NCI-H82 treated with DMSO at 0.1 percent for 48 hours (cell line): ENCODE results near the gene MAZ.

Source experiments
- DNase-seq: peaks from one replicate; lab custom pipeline; 2025; ENCODE audit not compliant: unreplicated experiment; lab: John Stamatoyannopoulos, UW

Gene MAZ

DNA sequence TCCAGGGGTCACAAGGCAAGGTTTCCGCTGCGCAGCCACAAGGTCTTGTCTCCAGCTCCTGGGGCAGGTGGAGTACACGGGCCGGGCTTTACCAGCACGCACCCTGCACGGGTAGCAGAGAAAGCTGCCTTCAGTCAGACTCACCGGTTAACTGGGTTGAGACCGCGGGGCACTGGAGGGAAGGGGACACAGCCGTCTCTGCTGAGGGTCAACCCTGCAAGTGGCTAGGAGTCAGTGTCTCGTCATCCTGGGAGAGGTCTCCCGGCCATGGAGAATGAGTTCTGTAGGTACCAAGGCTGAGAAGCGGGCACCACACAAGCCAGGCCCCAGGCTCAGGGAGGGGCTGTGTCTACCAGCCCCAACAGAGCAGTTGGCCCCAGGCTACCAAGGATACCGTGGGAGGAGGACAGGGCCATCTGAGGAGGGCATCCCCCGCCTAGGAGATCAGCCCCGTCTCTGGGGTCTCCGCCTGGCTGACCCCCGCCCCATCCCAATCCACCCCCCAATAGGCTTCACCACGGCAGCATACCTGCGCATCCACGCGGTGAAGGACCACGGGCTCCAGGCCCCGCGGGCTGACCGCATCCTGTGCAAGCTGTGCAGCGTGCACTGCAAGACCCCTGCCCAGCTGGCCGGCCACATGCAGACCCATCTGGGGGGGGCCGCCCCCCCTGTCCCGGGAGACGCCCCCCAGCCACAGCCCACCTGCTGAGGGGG is 2.9 kb downstream of the MAZ start:
- DNase-seq, result no peak

DNA sequence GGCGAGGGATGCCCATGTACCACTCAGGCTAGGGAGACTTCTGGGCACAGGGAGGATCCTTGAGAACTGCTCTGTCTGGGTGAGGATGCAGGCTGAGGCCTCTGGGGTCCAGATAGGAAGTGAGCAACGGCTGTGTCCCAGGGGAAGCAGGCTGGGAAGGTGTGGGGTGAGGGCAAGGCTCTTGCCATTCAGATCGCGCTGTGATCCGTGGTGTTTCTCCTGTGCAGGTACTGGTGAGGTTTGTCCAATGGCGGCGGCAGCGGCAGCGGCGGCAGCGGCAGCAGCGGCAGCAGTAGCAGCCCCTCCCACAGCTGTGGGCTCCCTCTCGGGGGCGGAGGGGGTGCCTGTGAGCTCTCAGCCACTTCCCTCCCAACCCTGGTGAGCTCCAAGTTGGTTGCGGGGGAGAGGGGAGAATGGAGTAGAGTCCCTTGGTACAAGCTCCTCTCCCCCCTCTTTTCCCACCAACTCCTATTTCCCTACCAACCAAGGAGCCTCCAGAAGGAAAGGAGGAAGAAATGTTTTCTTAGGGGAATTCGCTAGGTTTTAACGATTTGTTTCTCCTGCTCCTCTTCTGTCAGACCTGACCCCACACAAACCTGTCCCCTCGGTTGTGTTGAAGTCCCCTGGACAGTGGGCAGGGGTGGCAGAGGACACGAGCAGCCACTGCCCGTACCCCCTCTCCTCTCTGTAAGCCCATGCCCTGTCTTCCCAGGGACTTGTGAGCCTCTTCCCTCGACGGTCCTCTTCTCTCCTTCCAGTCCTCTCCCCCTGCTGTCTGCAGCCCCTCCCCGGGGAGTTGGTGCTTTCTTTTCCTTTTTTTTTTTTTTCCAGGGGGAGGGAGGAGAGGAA is 3.7 kb downstream of the MAZ start:
- no peak for DNase-seq

- no peak for DNase-seq
These were observed 4.4 kb downstream of the MAZ start for GRCh38 chr16:29810699-29811169.

GRCh38 chr16:29811170-29811895 is 5.0 kb downstream of the MAZ start:
- peak; percentile 87 for DNase-seq

- DNase-seq, result peak; percentile 62
These were observed 5.8 kb downstream of the MAZ start, which contains the start of gene PRRT2 for GRCh38 chr16:29811896-29812665. Gene PRRT2, plus strand, starts transcription at chr16:29812193. Its CDS starts 862 bp downstream, at chr16:29813055.

GRCh38 chr16:29812754-29813643 is 6.7 kb downstream of the MAZ start:
- DNase-seq, result no peak

DNA sequence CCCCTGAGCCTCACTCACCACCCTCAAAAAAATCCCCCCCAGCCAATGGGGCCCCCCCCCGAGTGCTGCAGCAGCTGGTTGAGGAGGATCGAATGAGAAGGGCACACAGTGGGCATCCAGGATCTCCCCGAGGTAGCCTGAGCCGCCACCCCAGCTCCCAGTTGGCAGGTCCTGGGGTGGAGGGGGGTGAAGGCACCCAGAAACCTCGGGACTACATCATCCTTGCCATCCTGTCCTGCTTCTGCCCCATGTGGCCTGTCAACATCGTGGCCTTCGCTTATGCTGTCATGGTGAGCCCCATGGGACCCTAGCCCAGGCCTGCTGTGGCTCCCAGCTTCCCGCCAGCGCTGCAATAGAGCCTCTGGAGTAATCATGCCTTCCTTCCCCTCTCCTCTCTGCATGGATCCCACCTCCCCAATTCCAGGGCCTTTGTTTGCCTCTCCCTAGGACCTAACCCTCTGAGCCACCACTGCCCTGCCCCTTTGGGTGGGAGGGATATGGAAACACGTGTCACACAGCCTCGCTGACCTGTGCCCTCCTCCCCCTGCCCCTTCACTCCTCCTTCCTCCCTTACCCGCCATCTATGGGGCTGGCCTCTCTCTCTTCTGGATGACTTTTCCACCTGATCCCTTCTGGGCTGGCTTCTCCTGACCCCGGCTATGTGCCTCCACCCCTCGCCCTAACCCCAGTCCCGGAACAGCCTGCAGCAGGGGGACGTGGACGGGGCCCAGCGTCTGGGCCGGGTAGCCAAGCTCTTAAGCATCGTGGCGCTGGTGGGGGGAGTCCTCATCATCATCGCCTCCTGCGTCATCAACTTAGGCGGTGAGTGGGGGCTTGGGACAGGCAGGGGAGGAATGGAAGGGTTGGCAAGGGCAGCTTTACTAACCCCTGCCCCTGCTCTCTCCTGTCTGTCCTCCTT is 7.6 kb downstream of the MAZ start:
- DNase-seq, result no peak

DNA sequence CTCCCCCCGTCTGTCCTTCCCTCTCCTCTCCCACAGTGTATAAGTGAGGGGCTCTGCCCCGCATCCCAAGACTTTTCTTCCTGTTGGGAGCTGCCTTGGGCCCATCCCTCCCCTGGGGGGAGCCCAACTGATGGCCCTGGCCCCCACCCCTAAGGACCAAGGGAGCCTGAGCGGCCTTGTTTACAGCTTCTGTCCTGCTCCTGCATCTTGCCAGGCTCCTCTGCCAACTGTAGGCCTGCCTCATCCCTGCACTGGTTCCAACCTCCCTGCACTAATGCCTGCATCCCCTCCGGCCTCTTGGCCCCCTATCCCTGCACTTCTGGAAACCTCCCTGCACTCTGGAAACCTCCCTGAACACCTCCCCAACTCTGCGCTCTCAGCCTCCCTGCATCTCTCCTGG is 8.3 kb downstream of the MAZ start:
- no peak for DNase-seq

GRCh38 chr16:29815032-29815721 is 8.8 kb downstream of the MAZ start:
- no peak for DNase-seq

- DNase-seq, result peak; percentile 95
These were observed 9.7 kb downstream of the MAZ start, which contains the start of gene PAGR1 for GRCh38 chr16:29815793-29816693. Gene PAGR1, plus strand, starts transcription at chr16:29816152. Its CDS starts 374 bp downstream, at chr16:29816526.

GRCh38 chr16:29816694-29817441 is 10.5 kb downstream of the MAZ start:
- DNase-seq, result no peak

DNA sequence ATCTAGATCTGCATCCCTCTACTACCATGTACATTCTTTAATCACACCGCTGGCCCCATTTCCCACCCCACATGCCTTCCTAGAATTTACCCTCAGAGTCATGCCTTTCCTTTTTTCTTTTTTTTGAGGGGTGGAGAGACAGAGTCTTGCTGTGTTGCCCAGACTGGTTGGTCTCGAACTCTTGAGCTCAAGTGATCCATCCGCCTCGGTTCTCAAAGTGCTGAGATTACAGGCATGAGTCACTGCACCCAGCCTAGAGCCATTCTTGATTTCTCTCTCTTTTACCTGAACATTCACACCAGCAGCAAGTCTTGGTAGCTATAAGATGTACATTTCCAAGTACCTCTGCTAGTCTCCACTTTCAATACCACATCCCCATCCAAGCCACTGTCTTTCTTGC is 11.8 kb downstream of the MAZ start:
- no peak for DNase-seq

- DNase-seq, result no peak
These were observed 13.2 kb downstream of the MAZ start for GRCh38 chr16:29819506-29819905.

DNA sequence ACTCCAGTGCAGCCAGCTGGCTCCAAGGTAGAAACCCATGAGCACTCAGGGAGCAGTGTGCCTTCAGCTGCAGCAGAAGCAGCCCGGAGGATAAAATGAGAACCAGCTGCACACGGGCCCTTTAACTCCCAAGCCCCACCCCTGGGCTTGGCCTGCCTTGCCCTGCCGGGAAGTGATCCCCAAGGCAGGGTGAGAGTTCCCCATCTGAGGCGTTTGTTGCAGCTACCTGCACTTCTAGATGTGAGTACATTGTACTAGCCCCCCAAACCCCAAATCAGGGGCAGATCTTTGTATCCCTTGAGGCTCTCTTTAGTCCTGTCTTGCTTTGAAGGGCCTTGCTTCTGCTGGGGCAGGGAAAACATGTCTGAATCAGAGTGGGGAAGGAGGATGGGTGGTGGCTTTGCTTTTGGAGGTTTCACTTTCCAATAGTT is 14.0 kb downstream of the MAZ start, which contains the start of gene MVP:
TSS of gene MVP (plus strand) at position 192 of the 431 bp plus-strand sequence. CDS start 10,088 bp downstream, outside the sequence.
- DNase-seq, result no peak

DNA sequence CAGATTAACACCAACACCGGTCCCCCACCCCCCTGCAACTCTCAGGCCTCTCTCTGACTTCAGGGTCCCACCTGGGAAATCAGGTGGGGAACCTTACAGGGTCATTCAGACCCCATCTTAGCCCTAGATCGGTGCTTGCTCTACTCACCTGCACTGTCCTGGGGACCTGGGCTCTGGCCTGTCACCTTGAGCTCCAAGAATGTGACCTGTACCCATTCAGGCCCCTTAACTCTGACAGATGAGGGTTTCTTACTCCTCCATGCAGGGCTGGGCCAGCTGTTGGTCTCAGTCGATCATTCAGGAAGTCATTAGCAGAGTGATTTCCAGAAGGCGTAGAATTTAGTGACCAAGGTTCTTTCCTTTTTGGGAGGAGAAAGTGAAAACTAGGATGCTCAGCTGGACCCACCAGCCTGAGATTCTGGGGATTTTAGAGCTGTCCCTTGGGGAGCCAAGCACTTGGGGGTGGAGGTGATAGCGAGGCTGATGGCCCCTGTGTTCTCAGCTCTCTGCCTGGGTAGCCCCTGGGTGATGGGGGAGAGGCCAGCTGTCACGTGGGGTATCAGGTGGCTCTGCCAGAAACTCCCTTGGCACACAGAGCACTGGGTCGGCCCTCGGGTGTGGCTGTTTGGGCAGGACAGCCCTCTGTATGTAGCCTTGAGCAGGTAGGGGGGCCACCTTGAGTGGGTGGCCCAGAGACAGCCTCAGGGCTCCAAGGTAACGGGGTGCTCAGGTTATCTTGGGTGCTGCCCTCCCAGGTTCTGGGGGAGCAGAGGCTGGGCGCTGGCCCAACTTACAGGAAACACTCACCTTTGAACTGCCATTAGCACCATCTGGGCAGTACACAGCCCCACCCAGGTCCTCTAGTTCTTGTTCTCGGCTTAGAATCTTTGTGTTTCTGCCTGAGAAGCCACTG is 14.7 kb downstream of the MAZ start:
- DNase-seq, result no peak
